Fibroblast of villous mesenchyme (primary cell): Measurements from ENCODE around the gene CAPN9. TPM values are rescaled to one million over a fixed set of nuclear protein-coding genes. Genes with fewer than 3 reads are reported as not detected.
"Not testable (repeated sequence)": the region's sequence is repeated elsewhere in the genome, so short reads cannot be mapped to it uniquely, and the experiment has no call there.

Source experiments
- DNase-seq: peaks from one replicate; pipeline ENCODE4 v3.0.0-alpha.2; 2010; ENCODE audit warnings: low read depth
- H3K4me3 ChIP-seq: 2 replicates; pipeline ENCODE4 v1.5.1; 2011; ENCODE audit warnings: low read depth, mild to moderate bottlenecking, low read length
- total RNA-seq: library from RNA; depleted of rRNA; stranded (reverse); fragments of >200 nt; gene quantifications from 2 replicates; pipeline ENCODE4 v1.2.3, GENCODE V29; 2012
- TF ChIP-seq, protein P1 (sequence below): IDR thresholded peaks from 2 replicates; pipeline ENCODE4 v1.5.1; 2012; ENCODE audit warnings: low read depth, mild to moderate bottlenecking, low read length; ENCODE audit not compliant: insufficient read depth

The CAPN9 gene
- total RNA-seq, 1 donor = not detected

- H3K4me3 ChIP-seq = no peak overlapping the region
- no peak for DNase-seq
- TF ChIP-seq, protein P1, sequence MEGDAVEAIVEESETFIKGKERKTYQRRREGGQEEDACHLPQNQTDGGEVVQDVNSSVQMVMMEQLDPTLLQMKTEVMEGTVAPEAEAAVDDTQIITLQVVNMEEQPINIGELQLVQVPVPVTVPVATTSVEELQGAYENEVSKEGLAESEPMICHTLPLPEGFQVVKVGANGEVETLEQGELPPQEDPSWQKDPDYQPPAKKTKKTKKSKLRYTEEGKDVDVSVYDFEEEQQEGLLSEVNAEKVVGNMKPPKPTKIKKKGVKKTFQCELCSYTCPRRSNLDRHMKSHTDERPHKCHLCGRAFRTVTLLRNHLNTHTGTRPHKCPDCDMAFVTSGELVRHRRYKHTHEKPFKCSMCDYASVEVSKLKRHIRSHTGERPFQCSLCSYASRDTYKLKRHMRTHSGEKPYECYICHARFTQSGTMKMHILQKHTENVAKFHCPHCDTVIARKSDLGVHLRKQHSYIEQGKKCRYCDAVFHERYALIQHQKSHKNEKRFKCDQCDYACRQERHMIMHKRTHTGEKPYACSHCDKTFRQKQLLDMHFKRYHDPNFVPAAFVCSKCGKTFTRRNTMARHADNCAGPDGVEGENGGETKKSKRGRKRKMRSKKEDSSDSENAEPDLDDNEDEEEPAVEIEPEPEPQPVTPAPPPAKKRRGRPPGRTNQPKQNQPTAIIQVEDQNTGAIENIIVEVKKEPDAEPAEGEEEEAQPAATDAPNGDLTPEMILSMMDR = no peak
Measured at GRCh38 chr1:230761443-230762167, 14.4 kb downstream of the CAPN9 start.

DNA sequence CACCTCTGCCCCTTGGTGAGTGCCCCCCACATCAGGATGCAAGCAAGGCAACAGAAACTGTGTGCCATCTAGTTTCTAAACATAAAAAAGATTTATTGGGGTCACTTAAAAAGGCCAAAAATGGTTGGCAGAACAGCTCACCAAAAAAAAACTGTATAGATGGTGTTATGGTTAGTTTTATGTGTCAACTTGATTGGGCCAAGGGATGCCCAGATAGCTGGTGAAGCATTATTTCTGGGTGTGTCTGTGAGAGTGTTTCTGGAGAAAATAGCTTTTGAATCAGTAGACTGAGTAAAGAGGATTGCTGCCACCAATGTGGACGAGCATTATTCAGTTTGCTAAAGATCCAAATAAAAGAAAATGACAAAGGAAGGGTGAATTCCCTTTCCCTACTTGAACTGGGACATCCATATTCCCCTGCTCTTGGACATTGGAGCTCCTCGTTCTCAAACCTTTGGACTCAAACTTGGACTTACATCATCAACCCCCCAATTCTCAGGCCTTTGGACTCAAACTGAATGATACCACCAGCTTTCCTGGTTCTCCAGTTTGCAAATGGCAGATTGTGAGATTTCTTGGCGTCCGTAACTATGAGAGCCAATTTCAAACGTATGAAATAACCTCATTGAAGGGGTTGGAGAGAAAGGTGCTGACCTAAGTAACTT lies 16.9 kb downstream of the CAPN9 start:
- H3K4me3 ChIP-seq = no peak overlapping the region
- DNase-seq = no peak
- TF ChIP-seq, protein P1 = no peak

- no peak for DNase-seq
- H3K4me3 ChIP-seq = no peak overlapping the region
- TF ChIP-seq, protein P1 = no peak
Measured at GRCh38 chr1:230766318-230766717, 19.1 kb downstream of the CAPN9 start.

GRCh38 chr1:230767859-230768612 lies 20.8 kb downstream of the CAPN9 start:
- DNase-seq, H3K4me3 ChIP-seq: not testable (repeated sequence)

DNA sequence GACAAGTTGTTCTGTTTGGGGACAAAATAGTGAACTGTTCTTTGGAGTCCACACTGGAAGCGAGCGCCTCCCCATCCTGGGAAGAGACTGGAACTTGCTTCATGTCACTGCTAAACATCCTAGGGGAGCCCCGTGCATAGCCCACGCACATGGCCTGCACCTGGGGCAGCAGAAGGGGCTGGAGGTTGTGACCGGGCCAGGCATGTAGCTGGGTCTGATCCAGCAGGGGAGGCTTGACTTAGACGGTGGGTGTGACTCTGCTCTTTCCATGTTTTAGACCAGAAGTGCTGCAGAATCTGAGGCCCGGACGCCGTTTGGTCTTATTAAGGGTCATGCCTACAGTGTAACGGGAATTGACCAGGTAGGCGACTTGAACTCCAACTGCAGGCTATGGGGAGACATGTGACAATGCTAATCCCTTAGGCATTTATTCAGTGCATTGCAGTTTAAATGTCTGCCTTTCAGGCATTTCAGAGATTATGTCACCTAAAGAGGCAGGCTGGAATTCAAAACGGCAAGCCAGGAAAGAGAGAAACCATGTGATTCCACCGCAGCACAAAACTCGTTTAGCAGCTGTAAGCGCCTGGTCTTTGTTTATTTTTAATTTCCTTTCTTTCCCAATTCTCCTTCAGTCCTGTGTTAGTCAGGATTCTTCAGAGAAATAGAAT lies 21.8 kb downstream of the CAPN9 start:
- H3K4me3 ChIP-seq = no peak overlapping the region
- TF ChIP-seq, protein P1 = no peak
- peak; percentile 85 for DNase-seq

DNA sequence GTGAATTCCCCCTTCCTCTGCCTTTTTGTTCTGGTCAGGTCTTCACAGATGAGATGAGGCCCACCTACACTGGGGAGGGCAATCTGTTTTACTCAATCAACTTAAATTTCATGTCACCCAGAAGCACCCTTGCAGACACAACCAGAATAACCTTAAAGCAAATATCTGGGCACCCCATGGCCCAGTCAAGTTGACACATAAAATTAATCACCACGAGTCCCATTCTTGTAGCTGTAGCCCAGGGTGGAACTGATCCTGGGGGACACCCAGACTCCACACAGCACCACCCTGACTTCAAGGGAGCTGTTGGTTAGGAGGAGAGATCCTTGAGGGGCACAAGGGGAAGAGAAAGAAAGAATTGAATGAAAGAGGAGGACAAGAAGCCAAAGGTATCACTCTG lies 23.1 kb downstream of the CAPN9 start:
- no peak for DNase-seq
- no peak overlapping the region for H3K4me3 ChIP-seq
- TF ChIP-seq, protein P1 = no peak
